Measurements from ENCODE around the gene AHDC1. TPM values are rescaled to one million over a fixed set of nuclear protein-coding genes. Genes with fewer than 3 reads are reported as not detected.

The AHDC1 gene
- total and polyA plus RNA-seq, 10 of the 15 experiments (the other 5 are each of a cell fraction or from before 2014, with no cell fraction given), result 0.21 to 13.0 (median 1.4) TPM

- RAD21 ChIA-PET (ENCODE audit: unreplicated experiment), result interaction anchor here (1.1 to 17.1 kb wide), 7 partner anchors 8 to 45 kb away, joined by 3 to 183 read pairs (median 9); no protein-coding TSS in a partner anchor
- Histone ChIP-seq H3K27ac (ENCODE audit: control insufficient read depth, insufficient read depth) (no peak overlapping the region), H3K9ac (ENCODE audit: control insufficient read depth, insufficient read depth, low read length) (no peak overlapping the region), H3K27me3 (replicated peaks in 1 of 2; ENCODE audit: control insufficient read depth in 2 of 2, insufficient read depth in 2 of 2, low read length in 1 of 2) (no peaks in the 10 kb centered on the region), H3K4me3 (no peak overlapping the region), H3K9me3 (replicated peaks; ENCODE audit: control insufficient read depth, insufficient read depth, low read length) (no peaks in the 10 kb centered on the region), H2AFZ (ENCODE audit: control insufficient read depth, low read depth, low read length) (no peak overlapping the region), H3K79me2 (ENCODE audit: control insufficient read depth, insufficient read depth, low read length) (peaks cover 5% of the 10 kb centered on the region; the same call in 1 of the 2 replicates), H3K36me3 (ENCODE audit: control insufficient read depth in 2 of 2, insufficient read depth in 2 of 2, low read length in 1 of 2) (peaks cover 32 to 34% of the 10 kb centered on the region in 2 experiments; a peak in 3 of 4 replicates), H4K20me1 (ENCODE audit: control insufficient read depth, insufficient read depth) (no peaks in the 10 kb centered on the region), H3K4me2 (ENCODE audit: control insufficient read depth, insufficient read depth) (no peak overlapping the region; the same call in 1 of the 2 replicates), H3K4me1 (ENCODE audit: control insufficient read depth, insufficient read depth, low read length) (peaks cover 22% of the 10 kb centered on the region)
- BruUV-seq (replicated peaks), result no TSS peak
- in situ Hi-C loops (cut with MboI) (no loop called here), intact Hi-C loops (cut with micrococcal nuclease; ENCODE audit: unreplicated experiment) (no loop called here)
- WGBS (ENCODE audit: insufficient coverage, insufficient replicate concordance, low lambda C conversion rate, missing lambda C conversion rate), result 100% methylated on average over 2 of the region's 2 CpGs
- CTCF ChIA-PET, result interaction anchor here (1.1 to 5.9 kb wide), 6 partner anchors 8 to 45 kb away, joined by 5 to 40 read pairs (median 11); no protein-coding TSS in a partner anchor
- SMC1A ChIA-PET (ENCODE audit: uncharacterized antibody, unreplicated experiment), result interaction anchor here (1.2 to 10.2 kb wide), 5 partner anchors 8 to 45 kb away, joined by 3 to 114 read pairs (median 71); no protein-coding TSS in a partner anchor
- POLR2A ChIA-PET, result interaction anchor here (0.6 to 6.3 kb wide), 4 partner anchors 13 to 108 kb away, joined by 3 to 68 read pairs (median 6); partner anchors contain the start of genes FAM76A and IFI6
- FAIRE-seq (no peak), DNase-seq (ENCODE audit: low read depth, low spot score) (no peak), ATAC-seq (no peak)
- TF ChIP-seq REST (IDR thresholded peaks at IDR 0.05; ENCODE audit: low read depth, low read length), result no peak
- no peak for TF ChIP-seq MYC (IDR thresholded peaks at IDR 0.05; ENCODE audit: insufficient read depth, insufficient read length, insufficient replicate concordance, low read length, severe bottlenecking)
- no peak for TF ChIP-seq POLR2AphosphoS5 (IDR thresholded peaks at IDR 0.05; ENCODE audit: low read length)
- TF ChIP-seq ZNF274 (IDR thresholded peaks at IDR 0.05; ENCODE audit: insufficient read depth, insufficient read length), result no peak
- no peak for TF ChIP-seq ZNF622 (IDR thresholded peaks at IDR 0.05)
- TF ChIP-seq POU2F2 (IDR thresholded peaks at IDR 0.05; ENCODE audit: borderline replicate concordance, low read depth, low read length), result no peak
- TF ChIP-seq ZBED1 (IDR thresholded peaks at IDR 0.05; ENCODE audit: borderline replicate concordance), result no peak
- TF ChIP-seq KLF5 (IDR thresholded peaks at IDR 0.05; ENCODE audit: partially characterized antibody), result no peak
- TF ChIP-seq, protein P1, sequence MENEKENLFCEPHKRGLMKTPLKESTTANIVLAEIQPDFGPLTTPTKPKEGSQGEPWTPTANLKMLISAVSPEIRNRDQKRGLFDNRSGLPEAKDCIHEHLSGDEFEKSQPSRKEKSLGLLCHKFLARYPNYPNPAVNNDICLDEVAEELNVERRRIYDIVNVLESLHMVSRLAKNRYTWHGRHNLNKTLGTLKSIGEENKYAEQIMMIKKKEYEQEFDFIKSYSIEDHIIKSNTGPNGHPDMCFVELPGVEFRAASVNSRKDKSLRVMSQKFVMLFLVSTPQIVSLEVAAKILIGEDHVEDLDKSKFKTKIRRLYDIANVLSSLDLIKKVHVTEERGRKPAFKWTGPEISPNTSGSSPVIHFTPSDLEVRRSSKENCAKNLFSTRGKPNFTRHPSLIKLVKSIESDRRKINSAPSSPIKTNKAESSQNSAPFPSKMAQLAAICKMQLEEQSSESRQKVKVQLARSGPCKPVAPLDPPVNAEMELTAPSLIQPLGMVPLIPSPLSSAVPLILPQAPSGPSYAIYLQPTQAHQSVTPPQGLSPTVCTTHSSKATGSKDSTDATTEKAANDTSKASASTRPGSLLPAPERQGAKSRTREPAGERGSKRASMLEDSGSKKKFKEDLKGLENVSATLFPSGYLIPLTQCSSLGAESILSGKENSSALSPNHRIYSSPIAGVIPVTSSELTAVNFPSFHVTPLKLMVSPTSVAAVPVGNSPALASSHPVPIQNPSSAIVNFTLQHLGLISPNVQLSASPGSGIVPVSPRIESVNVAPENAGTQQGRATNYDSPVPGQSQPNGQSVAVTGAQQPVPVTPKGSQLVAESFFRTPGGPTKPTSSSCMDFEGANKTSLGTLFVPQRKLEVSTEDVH (IDR thresholded peaks at IDR 0.05; ENCODE audit: low read depth, partially characterized antibody), result no peak
- TF ChIP-seq RFX5 (IDR thresholded peaks at IDR 0.05; ENCODE audit: low read depth, low read length), result no peak
- no peak for TF ChIP-seq SMC3 (IDR thresholded peaks at IDR 0.05; ENCODE audit: borderline replicate concordance, low read length)
- TF ChIP-seq SMAD1 (IDR thresholded peaks at IDR 0.05; ENCODE audit: low read depth, partially characterized antibody), result no peak
- TF ChIP-seq SREBF2 (IDR thresholded peaks at IDR 0.05; ENCODE audit: low read length), result no peak
- TF ChIP-seq NFYA (IDR thresholded peaks at IDR 0.05; ENCODE audit: borderline replicate concordance, low read depth, low read length), result no peak
- TF ChIP-seq RAD51 (IDR thresholded peaks at IDR 0.05), result no peak
- no peak for TF ChIP-seq SPI1 (IDR thresholded peaks at IDR 0.05; ENCODE audit: borderline replicate concordance, insufficient read depth, low read depth, low read length)
Observed at GRCh38 chr1:27617420-27617819, 13.5 kb upstream of the AHDC1 start.
